Transverse colon (tissue), 4 donors: Measurements from ENCODE around the gene TNIP3.

Source experiments
- EP300 ChIP-seq: sonication (generic); formaldehyde crosslinking; IDR thresholded peaks from one replicate; pipeline ENCODE4 v1.6.1; 2017; ENCODE audit warnings: antibody characterized with exemption, low read depth
- POLR2A ChIP-seq: fragments of 450-650 bp; IDR thresholded peaks from one replicate; pipeline ENCODE4 v1.6.1; 2016; ENCODE audit warnings: antibody characterized with exemption, mild to moderate bottlenecking, moderate library complexity
- POLR2AphosphoS5 ChIP-seq, 3 donors: sonication (generic); formaldehyde crosslinking; IDR thresholded peaks; one replicate each; pipeline ENCODE4 v1.6.1; 2016; ENCODE audit warnings: antibody characterized with exemption in 3 of 3
- TF ChIP-seq, protein P1 (sequence below), 5 experiments: fragments of 200-600 bp in 3 of 5; fragments of 450-650 bp in 2 of 5; sonication (generic) in 3 of 5; IDR thresholded peaks; 1 replicate in 2 of 5; 2 replicates in 3 of 5; pipeline ENCODE4 v1.5.1; 2016 to 2017; ENCODE audit warnings: antibody characterized with exemption in 5 of 5, inconsistent platforms in 3 of 5, mild to moderate bottlenecking in 2 of 5, moderate library complexity in 1 of 5

DNA sequence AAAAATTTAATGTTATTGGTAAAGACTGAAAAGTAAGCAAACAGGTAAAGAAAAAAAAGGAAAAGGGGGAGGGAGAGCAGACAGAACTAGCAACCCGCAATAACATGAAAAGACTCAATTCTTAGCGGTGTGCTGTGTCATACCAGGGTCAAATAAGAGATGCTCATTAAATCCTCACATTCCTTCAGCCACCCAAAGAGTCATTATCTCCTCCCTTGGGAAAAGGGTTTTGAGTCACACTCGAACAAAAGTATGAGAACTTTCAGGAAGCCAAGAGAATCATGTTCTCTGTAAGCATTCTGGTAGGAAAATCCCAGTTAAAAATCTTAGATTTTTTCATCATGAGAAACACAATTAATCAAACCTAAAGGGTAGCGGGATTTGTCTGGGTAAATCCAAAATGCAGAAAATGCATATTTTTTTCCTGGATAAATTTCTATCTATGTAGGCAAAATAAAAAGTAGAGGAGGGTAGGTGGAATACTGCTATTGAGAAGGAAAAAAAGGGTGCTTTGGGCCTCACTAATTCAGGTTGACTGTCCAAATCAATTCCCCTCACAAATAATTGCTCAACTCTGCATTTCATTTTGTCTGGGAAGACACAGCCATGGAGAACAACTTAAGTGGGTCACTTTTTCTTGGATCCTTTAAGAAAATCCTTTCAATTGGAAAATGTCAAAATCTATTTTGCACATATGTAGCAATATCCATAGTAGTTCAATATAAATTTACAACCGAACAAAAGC lies 23.2 kb downstream of the TNIP3 start:
- TF ChIP-seq EP300, result no peak
- TF ChIP-seq, protein P1, sequence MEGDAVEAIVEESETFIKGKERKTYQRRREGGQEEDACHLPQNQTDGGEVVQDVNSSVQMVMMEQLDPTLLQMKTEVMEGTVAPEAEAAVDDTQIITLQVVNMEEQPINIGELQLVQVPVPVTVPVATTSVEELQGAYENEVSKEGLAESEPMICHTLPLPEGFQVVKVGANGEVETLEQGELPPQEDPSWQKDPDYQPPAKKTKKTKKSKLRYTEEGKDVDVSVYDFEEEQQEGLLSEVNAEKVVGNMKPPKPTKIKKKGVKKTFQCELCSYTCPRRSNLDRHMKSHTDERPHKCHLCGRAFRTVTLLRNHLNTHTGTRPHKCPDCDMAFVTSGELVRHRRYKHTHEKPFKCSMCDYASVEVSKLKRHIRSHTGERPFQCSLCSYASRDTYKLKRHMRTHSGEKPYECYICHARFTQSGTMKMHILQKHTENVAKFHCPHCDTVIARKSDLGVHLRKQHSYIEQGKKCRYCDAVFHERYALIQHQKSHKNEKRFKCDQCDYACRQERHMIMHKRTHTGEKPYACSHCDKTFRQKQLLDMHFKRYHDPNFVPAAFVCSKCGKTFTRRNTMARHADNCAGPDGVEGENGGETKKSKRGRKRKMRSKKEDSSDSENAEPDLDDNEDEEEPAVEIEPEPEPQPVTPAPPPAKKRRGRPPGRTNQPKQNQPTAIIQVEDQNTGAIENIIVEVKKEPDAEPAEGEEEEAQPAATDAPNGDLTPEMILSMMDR (IDR thresholded peaks at IDR 0.05), result no peak
- TF ChIP-seq POLR2A, result no peak
- TF ChIP-seq POLR2AphosphoS5 (IDR thresholded peaks at IDR 0.05), result no peak
